Skin epidermis (tissue), 12 donors: Measurements from ENCODE around the gene USP34.
A peak's percentile ranks its signal among the peaks of the same experiment; 100 is the strongest.
"Not testable (repeated sequence)": the region's sequence is repeated elsewhere in the genome, so short reads cannot be mapped to it uniquely, and the experiment has no call there.

Experiments used
- H3K27ac ChIP-seq, 21 experiments: fragments of 200-600 bp; sonication (generic) in 11 of 21; one replicate each; pipeline ENCODE4 v1.5.0; 2020; ENCODE audit warnings: mild to moderate bottlenecking in 3 of 21, inconsistent platforms in 2 of 21, moderate library complexity in 2 of 21
- H3K4me3 ChIP-seq, 7 experiments: fragments of 200-600 bp; sonication (generic) in 2 of 7; one replicate each; pipeline ENCODE4 v1.5.0; 2020; ENCODE audit warnings: inconsistent platforms in 2 of 7, mild to moderate bottlenecking in 2 of 7, moderate library complexity in 1 of 7

USP34 gene

DNA sequence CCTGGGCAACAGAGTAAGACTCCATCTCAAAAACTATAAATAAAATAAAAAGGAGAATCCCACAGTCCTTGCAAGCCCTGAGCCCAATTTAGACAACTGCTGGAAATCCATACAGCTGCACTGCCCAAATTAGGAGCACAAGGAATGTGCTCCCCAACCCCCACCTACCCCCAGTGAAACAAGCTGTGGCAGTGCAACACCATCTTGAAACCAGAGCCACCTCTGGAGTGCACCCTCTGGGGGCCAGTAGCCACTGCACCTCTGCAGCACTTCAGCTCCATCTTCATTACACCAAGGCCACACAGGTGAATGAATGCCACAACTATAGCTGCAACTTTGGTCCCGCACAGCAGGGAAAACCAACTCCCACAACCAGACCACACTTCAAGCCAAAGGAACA, 37.3 kb downstream of the USP34 start:
- Histone ChIP-seq H3K27ac (no peak overlapping the region), H3K4me3 (no peak overlapping the region)

DNA sequence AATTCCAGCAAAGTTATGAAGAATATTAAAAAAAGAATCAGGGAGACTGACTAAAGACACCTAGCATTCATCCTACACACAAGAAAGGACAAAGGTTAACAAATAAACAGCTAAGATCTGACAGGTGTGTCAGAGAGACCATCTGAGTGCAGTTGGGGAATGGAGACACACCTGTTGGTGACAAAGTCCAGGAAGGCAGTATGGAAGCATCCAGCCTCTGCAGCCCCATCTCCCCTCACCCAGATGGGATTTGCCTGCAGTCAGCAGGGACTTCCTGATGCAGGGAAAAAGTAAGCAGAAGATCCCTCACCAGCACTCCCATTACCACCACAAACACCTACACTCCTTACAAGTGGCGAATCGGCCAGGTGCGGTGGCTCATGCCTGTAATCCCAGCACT, 37.9 kb downstream of the USP34 start:
- Histone ChIP-seq H3K4me3 (no peak overlapping the region), H3K27ac (no peak overlapping the region)

DNA sequence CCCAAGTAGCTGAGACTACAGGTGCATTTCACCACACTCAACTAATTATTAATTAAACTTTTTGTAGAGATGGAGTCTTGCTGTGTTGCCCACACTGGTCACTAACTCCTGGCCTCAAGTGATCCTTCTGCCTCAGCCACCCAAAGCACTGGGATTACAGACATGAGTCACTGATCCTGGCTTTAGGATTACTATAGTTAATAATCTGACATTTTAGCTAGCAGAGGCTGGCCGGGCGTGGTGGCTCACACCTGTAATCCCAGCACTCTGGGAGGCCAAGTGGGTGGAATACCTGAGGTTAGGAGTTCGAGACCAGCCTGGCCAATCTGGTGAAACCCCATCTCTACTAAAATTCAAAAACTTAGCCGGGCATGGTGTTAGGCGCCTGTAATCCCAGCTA, 39.5 kb downstream of the USP34 start:
- no peak overlapping the region for H3K27ac ChIP-seq

DNA sequence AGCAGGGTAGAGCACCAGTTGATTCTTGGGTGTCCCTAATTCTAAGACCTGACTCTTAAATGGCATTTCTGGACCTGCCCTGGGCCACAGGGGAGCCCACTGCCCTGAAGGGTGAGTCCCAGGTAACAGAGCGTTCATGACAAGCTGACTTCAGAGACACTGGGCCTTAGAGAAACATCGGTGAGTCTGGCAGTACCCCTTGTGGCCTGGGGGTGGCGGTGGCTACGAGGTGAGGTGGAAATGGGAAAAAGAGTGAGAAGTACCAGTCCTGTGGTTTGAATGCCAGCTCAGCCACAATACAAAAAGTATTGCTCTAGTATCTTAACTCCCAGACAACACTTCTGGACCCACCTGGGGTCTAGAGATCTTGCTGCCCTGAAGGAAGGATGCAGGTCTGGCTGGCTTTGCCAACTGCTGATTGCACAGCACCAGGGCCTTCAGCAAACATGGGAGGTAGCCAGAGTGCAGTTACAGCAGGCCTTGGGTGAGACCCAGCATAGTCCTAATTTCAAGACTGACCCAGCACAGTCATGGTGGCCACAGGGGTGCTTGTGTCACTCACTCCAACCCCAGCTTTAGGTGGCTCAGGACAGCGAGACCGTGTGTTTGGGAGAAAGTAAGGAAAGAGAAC, 44.5 kb downstream of the USP34 start:
- Histone ChIP-seq H3K27ac (peak overlapping the region in 2 of 21 experiments; percentile 7 to 10), H3K4me3 (no peak overlapping the region)

More for the DNA sequence above, 39.5 kb downstream of the USP34 start:
- no peak overlapping the region for H3K4me3 ChIP-seq

DNA sequence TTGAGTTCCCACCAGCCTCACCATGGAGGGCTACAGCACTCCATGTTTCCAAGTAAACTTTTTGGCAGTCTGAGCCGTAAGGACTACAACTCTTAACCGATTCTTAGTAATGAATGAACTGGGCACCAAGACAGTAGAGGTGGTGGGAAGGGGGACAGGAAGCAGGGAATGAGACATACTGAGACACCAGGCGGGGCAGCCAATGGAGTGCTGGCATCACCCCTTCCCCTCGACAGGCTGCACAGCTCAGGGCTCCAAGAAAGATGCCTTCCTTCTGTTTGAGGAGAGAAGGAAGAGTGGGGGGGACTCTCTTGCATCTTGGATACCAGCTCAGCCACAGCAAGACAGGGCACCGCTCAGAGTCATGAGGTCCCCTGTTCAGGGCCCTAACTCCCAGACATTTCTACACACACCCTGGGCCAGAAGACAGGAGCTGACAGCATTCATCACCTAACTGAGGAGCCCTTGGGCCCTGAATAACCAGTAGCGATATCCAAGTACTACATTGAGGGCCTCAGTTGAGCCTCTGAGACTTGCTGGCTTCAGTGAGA, 45.2 kb downstream of the USP34 start:
- Histone ChIP-seq H3K4me3 (no peak overlapping the region), H3K27ac (peak overlapping the region in 3 of 21 experiments; percentile 7 to 19 (median 10))

DNA sequence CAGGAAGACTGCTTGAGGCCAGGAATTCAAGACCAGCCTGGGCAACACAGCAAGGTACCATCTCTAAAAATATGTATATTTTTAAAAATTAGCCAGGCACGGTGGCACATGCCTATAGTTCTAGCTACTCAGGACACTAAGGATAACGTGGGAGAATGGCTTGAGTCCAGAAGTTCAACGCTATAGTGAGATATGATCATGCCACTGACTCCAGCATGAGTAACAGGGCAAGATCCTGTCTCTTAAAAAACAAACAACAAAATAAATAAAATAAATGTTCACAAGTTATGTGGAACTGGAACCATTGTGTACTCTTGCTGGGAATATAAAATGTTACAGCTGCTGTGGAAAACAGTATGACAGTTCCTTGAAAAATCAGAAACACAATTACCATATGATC, 47.2 kb downstream of the USP34 start:
- Histone ChIP-seq H3K4me3 (no peak overlapping the region), H3K27ac (no peak overlapping the region)

DNA sequence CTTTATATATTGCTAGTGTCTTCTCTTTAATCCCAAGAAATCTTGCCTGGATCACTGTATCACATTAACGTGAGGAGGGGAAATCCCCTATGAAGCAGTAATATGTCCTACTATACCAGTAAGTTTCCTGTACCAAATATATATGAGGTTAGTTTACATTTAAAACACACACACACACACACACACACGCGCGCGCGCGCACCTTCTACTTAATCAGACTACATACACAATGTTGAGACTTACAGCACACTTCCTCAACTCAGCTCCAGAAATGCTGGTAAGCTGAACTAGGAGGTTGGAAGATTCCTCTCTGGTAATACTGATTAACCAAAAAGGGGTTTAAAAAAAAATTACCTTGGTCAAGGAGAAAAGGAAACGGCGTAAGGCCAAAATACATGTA, 49.3 kb downstream of the USP34 start:
- H3K27ac ChIP-seq = no peak overlapping the region
- no peak overlapping the region for H3K4me3 ChIP-seq

DNA sequence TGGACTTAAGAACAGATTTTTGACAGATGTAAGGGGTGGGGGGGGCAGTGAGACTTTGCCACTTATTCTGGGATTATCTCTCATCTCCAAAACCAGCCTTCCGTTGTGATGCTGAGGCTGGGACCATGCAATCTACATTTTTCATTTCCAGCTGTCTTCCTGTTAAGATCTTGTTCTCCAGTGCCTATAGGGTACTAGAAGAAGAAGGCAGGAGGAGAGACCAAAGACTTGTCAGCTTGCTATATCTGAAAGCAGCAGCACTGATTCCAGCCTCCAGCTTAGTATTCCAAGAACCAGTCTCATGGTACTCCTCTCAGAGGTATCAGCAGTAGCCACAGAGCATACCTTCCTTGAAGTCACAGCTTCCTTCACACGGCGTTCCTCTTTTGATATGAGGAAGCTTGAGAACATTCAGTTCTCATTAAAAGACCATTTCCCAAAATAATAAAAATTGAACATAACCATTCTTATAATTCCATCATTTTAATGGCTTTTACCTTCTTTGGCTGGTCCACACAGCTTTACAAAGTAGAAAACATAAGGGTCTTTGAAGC, 49.8 kb downstream of the USP34 start:
- no peak overlapping the region for H3K4me3 ChIP-seq
- no peak overlapping the region for H3K27ac ChIP-seq

DNA sequence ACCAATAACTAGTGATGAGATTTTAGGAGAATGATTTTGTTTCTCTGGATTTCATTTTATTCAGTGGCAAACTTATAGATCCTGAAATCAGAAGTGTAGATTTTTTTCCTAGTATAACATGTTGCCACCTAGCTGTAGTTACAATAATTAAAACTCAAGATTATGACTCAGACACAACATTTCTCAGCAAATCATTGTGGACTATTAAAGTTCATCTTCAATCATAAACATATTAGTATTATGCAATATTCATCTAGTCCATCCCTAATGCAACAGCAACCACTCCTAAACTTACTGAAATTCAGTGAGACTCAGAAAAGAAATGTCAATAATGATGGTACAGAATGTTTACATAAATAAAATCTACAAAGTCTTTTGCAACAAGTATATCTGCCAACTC, 51.3 kb downstream of the USP34 start:
- no peak overlapping the region for H3K27ac ChIP-seq
- H3K4me3 ChIP-seq = no peak overlapping the region

DNA sequence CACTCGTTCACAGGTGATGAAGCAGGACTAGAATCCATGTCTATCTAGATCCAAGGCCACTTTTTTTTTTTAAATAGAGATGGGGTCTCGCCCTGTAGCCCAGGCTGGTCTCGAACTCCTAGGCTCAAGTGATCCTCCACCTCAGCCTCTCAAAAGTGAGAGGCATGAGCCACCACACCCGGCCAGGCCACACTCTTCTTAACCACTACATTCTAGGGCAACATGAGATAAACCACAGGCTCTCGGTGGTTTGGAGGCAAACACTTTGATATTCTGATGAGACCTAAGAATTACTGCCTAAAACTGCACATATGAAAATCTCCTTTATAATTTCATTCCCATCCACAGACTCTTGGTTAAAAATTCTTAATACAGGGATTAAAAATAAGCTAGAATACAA, 51.8 kb downstream of the USP34 start:
- Histone ChIP-seq H3K27ac (no peak overlapping the region), H3K4me3 (no peak overlapping the region)

DNA sequence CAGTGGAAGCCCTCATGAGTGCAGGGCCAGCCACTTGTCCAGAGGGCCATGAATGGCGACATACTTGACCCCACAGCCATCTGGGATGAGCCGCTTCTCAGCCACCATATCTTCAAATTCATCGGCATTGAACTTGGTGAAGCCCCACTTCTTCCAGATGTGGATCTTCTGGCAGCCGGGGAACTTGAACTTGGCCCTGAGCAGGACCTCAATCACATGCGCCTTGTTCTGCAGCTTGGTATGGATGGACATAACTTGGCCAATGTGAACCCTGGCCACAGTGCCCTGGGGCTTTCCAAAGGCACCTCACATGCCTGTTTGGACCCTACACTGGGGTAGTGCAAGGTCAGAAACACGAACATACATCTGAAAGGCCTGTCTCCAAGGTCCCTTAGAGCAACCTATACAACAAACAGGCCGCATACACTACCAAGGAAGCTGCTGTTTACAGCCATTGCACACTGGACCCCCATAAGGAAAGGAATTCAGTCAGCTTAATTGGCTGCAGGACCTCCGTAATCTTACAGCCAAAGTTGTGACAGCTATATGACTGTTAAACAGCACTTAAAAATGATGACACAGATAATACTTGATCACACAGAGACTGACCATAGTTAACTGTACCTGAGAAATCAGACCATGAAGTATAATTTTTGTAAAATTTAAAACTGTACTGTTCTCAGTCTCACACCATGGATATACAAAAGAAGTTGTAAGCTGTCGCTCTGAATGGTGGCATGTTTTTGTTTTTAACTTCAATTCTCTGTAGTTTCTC, 53.8 kb downstream of the USP34 start:
- no peak overlapping the region for H3K4me3 ChIP-seq
- no peak overlapping the region for H3K27ac ChIP-seq

DNA sequence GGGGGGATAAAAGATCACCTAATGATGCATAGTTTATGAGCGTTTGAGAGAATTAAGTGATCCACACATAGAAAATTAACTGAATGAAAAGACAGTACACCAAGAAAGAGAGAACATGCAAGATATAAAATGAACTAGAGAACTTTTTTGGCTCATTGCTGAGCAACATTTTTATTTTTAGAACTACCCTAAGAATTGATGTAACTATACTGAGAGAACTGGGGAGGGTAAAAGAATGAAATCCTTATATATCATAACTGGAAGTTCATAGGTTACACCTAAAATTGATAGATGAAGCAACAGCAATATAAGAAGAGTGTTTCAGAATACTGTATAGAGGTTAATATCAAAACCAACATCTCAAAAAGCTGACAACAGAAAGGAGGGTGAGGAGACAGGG, 55.6 kb downstream of the USP34 start:
- Histone ChIP-seq H3K27ac (no peak overlapping the region), H3K4me3 (no peak overlapping the region)

DNA sequence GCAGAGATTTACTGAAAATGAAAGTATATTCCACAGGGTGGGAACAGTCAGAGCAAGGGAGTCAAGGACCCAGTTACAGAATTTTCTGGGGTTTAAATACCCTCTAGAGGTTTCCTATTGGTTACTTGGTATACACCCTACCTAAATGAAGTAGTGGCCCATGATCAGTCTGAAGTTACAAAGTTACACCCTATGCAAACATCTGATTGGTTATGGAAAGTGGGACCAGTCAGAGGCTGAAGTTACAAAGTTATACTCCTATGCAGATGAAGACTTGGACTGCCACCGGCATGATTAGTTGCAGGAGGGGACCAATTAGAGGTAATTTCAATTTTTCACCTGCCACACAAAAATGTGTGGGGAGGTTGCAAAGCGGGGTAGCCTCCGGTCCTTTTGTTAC, 56.2 kb downstream of the USP34 start:
- no peak overlapping the region for H3K27ac ChIP-seq
- no peak overlapping the region for H3K4me3 ChIP-seq

DNA sequence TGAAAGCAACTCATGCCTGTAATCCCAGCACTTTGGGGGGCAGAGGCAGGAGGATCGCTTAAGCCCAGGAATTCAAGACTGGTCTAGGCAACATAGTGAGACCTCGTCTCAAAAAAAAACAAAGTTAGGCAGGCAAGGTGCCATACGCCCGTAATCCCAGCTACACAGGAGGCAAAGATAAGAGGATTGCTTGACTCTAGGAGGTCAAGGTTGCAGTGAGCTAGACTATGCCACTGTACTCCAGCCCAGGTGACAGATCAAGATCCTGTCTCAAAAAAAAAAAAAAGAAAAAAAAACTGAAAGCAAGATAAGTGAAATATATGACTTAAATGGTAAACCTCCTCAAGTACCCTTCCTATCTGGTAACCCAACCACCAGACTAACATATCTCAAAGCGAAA, 59.8 kb downstream of the USP34 start:
- H3K4me3 ChIP-seq = no peak overlapping the region
- H3K27ac ChIP-seq = no peak overlapping the region

DNA sequence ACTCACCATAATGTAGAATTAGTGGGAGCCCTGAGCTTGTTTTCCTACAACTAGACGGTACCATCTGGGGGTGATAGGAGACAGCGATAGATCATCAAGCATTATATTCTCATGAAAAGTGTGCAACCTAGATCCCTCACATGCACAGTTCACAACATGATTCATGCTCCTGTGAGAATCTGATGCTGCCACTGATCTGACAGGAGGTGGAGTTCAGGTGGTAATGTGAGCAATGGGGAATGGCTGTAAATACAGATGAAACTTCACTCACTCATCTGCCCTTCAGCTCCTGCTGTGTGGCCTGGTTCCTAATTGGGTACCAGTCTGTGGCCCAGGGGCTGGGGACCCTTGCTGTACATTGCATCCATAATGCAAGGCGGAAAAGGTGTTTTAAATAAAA, 60.7 kb downstream of the USP34 start:
- H3K27ac ChIP-seq = no peak overlapping the region
- H3K4me3 ChIP-seq = no peak overlapping the region

DNA sequence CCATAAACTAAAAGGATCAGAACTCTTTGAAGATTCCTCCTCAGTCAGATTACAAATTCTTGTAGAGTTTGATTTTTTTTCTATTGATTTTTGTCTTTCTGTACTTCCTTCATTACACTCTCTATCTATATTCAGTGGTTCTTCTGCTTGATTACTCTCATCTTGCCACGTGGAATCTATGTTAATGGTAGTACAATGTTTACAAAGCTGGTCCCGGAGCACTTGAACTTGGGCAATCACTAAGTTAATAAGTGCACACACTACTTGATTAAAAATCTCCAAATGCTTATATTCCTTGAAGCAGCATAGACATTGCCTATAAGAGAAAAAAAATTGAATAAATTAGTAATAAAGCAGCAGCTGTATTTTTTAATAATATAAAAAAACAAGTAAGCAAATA, 65.1 kb downstream of the USP34 start:
- no peak overlapping the region for H3K27ac ChIP-seq
- no peak overlapping the region for H3K4me3 ChIP-seq

DNA sequence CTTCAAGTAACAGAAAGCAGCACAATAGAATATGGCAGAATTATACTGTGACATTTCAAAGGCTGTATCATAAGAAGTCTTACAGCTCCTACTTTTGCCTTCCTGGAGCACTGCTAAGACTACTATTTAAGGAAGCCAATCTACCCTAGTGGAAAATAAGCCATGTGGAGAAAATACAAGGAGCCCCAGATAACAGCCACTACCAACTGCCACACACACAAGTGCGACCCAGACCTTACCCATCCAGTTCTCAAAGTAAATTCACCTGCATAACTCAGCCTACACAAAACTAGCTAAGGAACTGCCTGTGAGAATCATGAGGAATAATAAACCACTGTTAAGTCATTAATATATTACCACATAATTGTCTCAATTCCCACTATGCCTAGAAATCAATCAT, 66.4 kb downstream of the USP34 start:
- Histone ChIP-seq H3K27ac (no peak overlapping the region), H3K4me3 (no peak overlapping the region)

DNA sequence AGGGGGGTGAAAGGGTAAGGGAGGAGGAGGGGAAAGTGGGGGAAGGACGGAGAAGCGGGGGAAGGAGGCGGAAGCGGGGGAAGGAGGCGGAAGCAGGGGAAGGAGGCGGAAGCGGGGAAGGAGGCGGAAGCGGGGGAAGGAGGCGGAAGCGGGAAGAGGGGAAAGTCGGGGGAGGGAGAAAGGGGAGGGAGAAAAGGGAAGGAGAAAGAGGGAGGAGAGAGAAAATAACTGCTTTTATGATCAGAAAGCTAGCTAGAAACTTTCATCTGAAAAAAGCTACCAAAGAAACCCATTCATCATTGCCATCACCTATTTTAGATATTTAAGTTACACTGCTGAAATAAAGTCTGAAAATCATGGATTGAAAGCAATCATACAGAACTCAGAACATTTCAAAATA, 72.5 kb downstream of the USP34 start:
- no peak overlapping the region for H3K27ac ChIP-seq
- no peak overlapping the region for H3K4me3 ChIP-seq

DNA sequence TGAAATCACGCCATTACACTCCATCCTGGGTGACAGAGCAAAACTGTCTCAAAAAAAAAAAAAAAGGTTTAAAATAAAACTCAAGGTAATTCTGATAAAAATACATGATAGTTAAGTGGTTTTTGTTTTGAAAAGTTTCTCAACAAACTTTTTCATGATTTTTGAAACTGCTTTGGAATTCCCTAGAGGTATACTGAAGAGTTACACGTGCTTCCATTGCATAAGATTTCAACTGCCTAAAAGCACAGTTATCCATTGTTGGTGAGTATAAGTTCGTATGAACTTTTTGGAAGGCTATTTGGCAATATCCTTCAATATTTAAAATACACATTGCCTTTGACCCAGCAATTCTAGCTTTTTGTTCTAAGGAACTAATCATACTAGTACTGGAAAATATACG, 74.9 kb downstream of the USP34 start:
- Histone ChIP-seq H3K27ac (no peak overlapping the region), H3K4me3 (no peak overlapping the region)

DNA sequence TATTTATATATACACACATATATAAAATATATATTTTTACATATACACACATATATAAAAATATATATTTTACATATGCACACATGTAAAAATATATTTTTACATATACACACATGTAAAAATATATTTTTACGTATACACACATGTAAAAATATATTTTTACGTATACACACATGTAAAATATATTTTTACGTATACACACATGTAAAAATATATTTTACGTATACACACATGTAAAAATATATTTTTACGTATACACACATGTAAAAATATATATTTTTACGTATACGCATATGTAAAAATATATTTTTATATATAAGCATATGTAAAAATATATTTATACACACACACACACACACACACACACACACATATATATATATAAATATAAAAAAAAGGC, 83.3 kb downstream of the USP34 start:
- not testable (repeated sequence) for H3K4me3 ChIP-seq, H3K27ac ChIP-seq

DNA sequence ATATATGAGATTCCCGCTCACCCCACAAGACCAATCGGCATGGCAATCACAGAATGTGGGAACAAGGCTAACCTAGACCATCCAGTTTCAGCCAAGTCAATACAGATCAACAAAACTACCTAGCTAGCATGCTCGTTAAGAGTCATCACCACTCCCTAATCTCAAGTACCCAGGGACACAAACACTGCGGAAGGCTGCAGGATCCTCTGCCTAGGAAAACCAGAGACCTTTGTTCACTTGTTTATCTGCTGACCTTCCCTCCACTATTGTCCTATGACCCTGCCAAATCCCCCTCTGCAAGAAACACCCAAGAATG, 90.0 kb downstream of the USP34 start:
- H3K4me3 ChIP-seq, H3K27ac ChIP-seq: not testable (repeated sequence)
